NCI-H2107 treated with DMSO at 0.1 percent for 48 hours (cell line): ENCODE results near the gene FDXACB1.
A peak's percentile ranks its signal among the peaks of the same experiment; 100 is the strongest.
"Not testable (repeated sequence)": the region's sequence is repeated elsewhere in the genome, so short reads cannot be mapped to it uniquely, and the experiment has no call there.

ENCODE experiments used
- DNase-seq: peaks from one replicate; lab custom pipeline; 2025; ENCODE audit not compliant: unreplicated experiment; lab: John Stamatoyannopoulos, UW

Gene FDXACB1

DNA sequence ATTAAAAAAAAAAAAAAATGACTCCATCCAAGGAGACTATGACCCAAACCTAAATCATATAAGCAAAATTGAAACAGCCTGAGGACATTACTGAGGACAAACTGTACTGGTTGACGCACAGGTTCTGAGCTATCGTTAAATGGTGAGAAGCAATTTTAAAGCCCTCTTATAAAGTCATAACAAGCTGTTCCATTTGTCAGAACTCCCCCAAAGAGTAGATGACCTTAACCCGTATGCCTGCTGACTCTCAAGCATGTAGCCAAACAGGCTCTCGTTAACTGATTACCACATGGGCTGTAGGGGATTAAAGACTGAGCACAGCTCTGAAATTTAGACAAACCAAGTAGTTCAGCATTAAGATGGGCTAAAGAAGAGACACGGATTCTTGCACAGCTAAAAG lies 30.4 kb upstream of the FDXACB1 start:
- DNase-seq, result no peak

GRCh38 chr11:111908639-111909305 lies 29.8 kb upstream of the FDXACB1 start:
- DNase-seq, result no peak

- DNase-seq, result no peak
Measured at GRCh38 chr11:111906680-111907079, 27.7 kb upstream of the FDXACB1 start.

DNA sequence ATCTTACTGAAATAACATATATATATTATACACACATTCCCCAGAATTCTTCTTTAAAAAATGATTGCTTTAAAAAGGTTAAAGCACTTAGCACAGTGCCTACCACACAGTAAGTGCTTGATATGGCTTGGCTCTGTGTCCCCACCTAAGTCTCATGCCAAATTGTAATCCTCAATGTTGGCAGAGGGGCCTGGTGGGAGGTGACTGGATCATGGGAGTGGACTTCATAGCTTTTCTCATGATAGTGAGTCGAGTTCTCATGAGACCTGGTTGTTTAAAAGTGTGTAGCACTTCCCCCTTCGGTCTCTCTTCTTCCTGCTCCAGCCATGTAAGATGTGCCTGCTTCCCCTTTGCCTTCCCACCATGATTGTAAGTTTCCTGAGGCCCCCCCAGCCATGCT lies 26.4 kb upstream of the FDXACB1 start:
- DNase-seq, result no peak

DNA sequence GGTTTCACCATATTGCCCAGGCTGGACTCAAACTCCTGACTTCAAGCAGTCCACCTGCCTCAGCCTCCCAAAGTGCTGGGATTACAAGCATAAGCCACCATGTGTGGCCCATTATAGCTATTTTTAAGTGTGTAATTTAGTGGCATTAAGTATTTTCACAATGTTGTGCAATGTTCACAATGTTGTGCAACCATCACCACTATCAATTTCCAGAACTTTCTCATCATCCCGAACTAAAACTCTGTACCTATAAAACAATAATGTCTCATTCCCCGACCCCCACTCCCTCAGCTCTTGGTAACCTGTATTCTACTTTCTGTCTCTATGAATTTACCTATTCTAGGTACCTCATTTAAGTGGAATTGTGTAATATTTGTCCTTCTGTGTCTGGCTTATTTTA lies 7.9 kb upstream of the FDXACB1 start:
- DNase-seq, result no peak

- no peak for DNase-seq
Measured at GRCh38 chr11:111886032-111886431, 7.1 kb upstream of the FDXACB1 start.

DNA sequence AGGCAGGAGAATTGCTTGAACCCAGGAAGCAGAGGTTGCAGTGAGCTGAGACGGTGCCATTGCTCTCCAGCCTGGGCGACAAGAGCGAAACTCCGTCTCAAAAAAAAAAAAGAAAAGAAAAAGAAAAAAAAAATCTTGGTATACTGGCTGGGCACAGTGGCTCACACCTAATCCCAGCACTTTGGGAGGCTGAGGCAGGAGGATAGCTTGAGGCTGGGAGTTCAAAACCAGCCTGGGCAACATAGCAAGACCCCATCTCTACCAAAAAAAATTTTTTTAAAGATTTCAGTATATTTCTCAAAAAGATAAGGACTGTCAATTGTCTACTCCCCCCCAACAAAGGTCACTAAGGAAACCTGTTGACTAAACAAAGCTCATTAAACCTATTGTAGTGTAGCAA lies 6.1 kb upstream of the FDXACB1 start:
- DNase-seq, result not testable (repeated sequence)

DNA sequence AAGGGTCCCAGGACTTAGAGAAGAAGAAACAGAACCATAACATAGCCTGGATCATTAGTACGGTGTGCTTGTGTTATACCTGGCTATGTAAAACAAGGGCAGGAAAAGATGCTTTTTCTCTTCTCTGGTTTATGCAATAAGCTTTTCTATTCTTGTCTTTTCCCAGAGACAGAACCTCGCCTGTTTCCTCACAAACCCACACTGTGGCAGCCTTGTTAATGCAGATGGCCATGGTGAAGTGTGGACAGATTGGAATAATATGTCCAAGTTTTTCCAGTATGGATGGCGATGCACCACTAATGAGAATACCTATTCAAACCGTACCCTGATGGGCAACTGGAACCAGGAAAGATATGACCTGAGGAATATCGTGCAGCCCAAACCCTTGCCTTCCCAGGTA lies 3.2 kb upstream of the FDXACB1 start:
- no peak for DNase-seq

DNA sequence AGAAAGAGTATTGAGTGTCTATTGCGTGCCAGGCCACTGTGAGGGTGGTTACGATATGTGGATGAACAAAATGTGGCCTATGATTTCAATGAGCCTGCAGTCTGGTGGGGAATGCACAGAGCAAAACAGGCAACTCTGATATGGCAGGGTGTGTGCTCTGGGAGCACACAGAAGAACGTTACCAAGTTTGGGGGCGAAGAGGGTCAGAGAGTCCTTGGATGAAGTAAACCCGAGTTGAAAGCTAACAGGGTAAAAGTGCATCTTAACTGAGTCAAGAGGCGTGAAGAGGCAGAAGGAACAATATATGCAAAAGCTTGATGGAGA lies 634 bp upstream of the FDXACB1 start:
- no peak for DNase-seq

DNA sequence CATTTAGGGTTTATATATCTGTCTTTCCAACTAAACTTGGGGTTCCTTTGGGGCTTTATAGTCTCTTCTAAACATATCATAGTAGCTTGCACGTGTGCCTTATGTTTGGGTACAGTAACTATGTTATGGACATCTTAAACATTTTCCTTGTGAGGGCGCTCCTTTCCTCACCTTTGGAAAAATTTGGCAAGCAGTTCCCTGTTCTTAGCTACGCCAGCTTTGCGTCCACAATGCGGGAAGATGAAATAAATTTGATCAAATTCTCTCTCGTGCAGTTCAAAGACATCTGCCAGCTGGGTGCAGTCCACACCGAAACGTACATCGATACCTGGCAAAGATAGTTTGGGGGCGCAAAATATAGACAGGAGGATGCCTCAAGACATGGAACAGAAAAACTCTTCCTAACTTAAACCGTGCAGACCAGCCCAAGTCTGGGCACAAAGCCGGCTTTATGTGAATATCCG lies 548 bp downstream of the FDXACB1 start:
- DNase-seq, result peak; percentile 44

DNA sequence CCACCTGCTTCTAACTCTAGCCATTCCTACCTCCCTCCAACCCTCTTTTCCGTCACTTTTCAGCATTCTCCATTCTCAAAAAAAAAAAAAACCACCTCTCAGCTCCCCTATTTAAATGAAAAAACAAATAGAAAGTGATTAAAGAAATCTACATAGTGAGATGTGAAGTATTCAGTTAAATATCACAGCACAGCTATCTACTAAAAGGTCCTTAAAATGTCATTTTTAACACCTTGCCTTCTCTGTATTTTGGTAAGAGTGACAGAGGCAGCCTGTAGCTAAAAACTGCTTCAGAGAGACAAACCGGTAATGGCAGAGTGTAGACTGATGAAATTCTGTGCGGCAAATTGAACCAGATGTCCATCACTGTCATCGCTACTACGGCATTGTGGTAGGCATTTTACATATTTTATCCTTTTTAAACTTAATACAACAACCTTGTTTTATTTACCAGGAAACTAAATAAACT lies 7.2 kb downstream of the FDXACB1 start:
- no peak for DNase-seq

GRCh38 chr11:111870886-111871692 lies 7.9 kb downstream of the FDXACB1 start, which contains the start of gene ALG9:
Gene ALG9 (minus strand): TSS chr11:111871581. CDS start chr11:111871482, 99 bp downstream.
- peak; percentile 54 for DNase-seq

DNA sequence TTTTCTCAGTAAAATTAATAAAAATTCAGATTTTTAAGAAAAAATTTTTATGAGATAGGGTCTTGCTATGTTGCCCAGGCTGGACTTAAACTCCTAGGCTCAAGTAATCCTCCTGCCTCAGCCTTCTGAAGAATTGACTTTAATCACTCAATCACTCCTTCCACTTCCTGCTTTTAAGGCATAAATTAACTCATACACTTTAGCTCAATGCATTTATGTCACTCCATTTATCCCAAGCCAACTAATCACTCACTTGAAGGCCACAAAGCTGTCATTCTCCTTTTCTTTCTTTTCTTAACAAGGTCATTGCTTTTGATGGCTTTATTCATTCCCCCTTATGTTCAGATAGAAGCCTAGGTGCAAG lies 8.5 kb downstream of the FDXACB1 start:
- DNase-seq, result no peak

DNA sequence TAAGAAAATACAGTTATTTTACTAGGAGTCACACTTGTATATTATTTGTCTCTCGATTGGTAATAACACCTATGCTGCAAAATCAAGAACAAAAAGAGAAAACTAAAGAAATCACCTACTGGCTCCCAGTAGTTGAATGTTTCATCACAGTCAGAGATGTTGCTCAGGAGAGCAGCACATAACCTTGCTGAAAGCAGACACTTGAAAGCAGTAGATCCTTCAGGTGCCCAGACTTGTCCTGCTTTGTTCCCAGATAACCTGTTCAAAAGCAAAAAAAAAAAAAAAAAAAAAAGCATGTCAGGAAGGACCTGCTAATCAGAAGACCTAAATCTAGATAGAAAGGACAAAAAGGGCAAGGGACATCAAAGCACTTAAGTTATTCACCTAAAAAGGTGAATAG lies 8.9 kb downstream of the FDXACB1 start:
- DNase-seq, result no peak

- no peak for DNase-seq
Measured at GRCh38 chr11:111860257-111860656, 18.7 kb downstream of the FDXACB1 start.

GRCh38 chr11:111855506-111855905 lies 23.5 kb downstream of the FDXACB1 start:
- no peak for DNase-seq

GRCh38 chr11:111852103-111852502 lies 26.9 kb downstream of the FDXACB1 start:
- no peak for DNase-seq

GRCh38 chr11:111851636-111852035 lies 27.3 kb downstream of the FDXACB1 start:
- DNase-seq, result no peak

DNA sequence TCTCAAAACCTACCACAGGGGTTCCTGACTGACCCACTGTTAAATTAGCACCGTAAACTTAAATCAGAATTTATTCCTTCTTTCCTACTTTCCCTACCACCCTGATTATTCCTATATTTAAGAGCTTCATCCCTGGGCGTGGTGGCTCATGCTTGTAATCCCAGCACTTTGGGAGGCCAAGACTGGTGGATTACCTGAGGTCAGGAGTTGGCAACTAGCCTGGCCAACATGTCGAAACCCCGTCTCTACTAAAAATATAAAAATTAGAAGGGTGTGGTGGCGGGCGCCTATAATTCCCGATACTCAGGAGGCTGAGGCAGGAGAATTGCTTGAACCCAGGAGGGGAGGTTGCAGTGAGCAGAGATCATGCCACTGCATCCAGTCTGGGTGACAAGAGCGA lies 27.9 kb downstream of the FDXACB1 start:
- no peak for DNase-seq

DNA sequence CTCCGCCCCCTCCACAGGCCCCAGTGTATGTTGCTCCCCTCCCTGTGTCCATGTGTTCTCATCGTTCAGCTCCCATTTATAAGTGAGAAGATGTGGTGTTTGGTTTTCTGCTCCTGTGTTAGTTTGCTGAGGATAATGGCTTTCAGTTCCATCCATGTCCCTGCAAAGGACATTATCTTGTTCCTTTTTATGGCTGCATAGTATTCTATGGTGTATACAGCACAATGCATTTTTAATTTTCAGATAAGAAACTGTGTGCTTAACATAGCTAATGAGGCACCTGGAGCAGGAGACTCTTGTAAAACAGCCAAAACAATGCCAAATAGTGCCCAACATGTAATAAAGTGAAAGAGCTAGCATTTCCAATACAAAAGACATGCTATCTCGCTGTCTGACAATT lies 29.3 kb downstream of the FDXACB1 start:
- DNase-seq, result no peak

DNA sequence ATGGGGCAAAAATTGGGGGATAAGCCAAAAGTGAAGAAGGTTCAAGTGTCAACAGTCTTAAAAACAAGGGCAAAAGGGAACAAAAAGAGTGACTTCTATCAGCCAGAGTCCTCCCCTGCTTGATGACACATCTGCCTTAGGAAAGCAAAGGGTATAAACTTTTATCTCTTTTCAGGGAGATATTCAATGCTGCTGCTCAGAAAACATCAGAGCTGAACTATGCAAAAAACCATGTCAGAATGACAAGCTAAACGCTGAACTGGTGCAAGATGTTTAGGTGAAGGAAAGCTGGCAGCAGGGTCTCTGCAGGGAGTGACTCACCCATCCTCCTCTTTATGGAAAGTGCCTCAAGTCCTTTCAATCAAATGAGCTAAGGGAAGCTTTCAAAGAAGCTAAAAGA lies 32.3 kb downstream of the FDXACB1 start:
- DNase-seq, result no peak

GRCh38 chr11:111846063-111846462 lies 32.9 kb downstream of the FDXACB1 start:
- DNase-seq, result no peak
